GM06990 (cell line): ENCODE results near the gene MTG2.

Experiments
- DNase-seq: peaks from one replicate; pipeline ENCODE4 v3.0.0-alpha.2; 2011; ENCODE audit not compliant: insufficient read length; ENCODE audit errors: extremely low read depth
- H3K27me3 ChIP-seq: replicated peaks from 2 replicates; pipeline ENCODE4 v1.6.0; 2011; ENCODE audit warnings: low read length; ENCODE audit not compliant: control insufficient read depth, insufficient read depth
- H3K36me3 ChIP-seq: 2 replicates; pipeline ENCODE4 v1.5.1; 2011; ENCODE audit warnings: low read length; ENCODE audit not compliant: control insufficient read depth, insufficient read depth
- H3K4me3 ChIP-seq: replicated peaks from 2 replicates; pipeline ENCODE4 v1.5.1; 2011; ENCODE audit warnings: low read depth, mild to moderate bottlenecking, control low read depth, low read length
- CTCF ChIP-seq: IDR thresholded peaks from 2 replicates; pipeline ENCODE4 v1.5.1; 2011; ENCODE audit warnings: low read length, control low read depth, mild to moderate bottlenecking, inconsistent platforms; ENCODE audit not compliant: insufficient read depth, poor library complexity, severe bottlenecking

MTG2 gene

GRCh38 chr20:62193079-62194025 is 10.5 kb downstream of the MTG2 start:
- H3K36me3 ChIP-seq: peaks cover 13% of the 10 kb centered on the region
- no peak overlapping the region for H3K4me3 ChIP-seq
- no peaks in the 10 kb centered on the region for H3K27me3 ChIP-seq
- DNase-seq: no peak
- no peak for TF ChIP-seq CTCF

GRCh38 chr20:62195075-62195405 is 12.2 kb downstream of the MTG2 start:
- peaks cover 17% of the 10 kb centered on the region for H3K36me3 ChIP-seq
- no peak for TF ChIP-seq CTCF

DNA sequence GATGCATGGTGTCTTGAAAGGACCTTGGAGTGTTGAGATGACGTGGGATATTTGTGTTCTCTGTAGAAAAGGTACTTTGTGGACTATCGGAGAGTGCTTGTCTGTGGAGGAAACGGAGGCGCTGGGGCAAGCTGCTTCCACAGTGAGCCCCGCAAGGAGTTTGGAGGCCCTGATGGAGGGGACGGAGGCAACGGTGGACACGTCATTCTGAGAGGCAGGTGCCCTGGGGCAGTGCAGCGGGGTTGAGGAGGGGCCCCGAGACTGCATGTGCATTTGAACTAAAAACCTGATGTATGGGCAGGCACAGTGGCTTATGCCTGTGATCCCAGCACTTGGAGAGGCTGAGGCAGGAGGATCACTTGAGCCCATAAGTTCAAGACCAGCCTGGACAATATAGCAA is 12.9 kb downstream of the MTG2 start:
- TF ChIP-seq CTCF: no peak
- H3K4me3 ChIP-seq: no peak overlapping the region

More at GRCh38 chr20:62195075-62195405, 12.2 kb downstream of the MTG2 start:
- Histone ChIP-seq H3K4me3 (no peak overlapping the region), H3K27me3 (no peaks in the 10 kb centered on the region)
- DNase-seq: no peak

DNA sequence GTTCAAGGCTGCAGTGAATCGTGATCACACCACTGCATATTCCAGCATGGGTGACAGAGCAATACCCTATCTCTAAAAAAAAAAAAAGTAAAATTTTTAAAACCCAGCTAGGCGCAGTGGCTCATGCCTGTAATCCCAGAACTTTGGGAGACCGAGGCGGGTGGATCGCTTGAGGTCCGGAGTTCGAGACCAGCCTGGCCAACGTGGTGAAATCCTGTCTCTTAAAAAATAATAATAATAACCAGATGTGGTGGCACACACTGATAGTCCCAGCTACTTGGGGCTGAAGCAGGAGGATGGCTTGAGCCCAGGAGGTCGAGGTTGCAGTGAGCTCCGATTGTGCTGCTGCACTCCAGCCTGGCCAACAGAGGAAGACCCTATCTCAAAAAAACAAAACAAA is 13.5 kb downstream of the MTG2 start:
- Histone ChIP-seq H3K27me3 (no peaks in the 10 kb centered on the region), H3K36me3 (peaks cover 20% of the 10 kb centered on the region), H3K4me3 (no peak overlapping the region)
- no peak for TF ChIP-seq CTCF
- DNase-seq: no peak

More for the DNA sequence above, 12.9 kb downstream of the MTG2 start:
- Histone ChIP-seq H3K27me3 (no peaks in the 10 kb centered on the region), H3K36me3 (peaks cover 20% of the 10 kb centered on the region)
- no peak for DNase-seq

GRCh38 chr20:62197311-62197710 is 14.5 kb downstream of the MTG2 start:
- Histone ChIP-seq H3K27me3 (no peaks in the 10 kb centered on the region), H3K36me3 (peaks cover 20% of the 10 kb centered on the region), H3K4me3 (no peak overlapping the region)
- DNase-seq: no peak
- TF ChIP-seq CTCF: no peak
